GM21723 (cell line): Measurements from ENCODE around the gene KANSL1L.
"Not testable (repeated sequence)": the region's sequence is repeated elsewhere in the genome, so short reads cannot be mapped to it uniquely, and the experiment has no call there.

Source experiments
- ATAC-seq: cut with Tn5 transposase; IDR thresholded peaks from one replicate; pipeline ENCODE4 v1.9.1; 2021; ENCODE audit warnings: mild to moderate bottlenecking, moderate library complexity; ENCODE audit not compliant: unreplicated experiment

Gene KANSL1L

GRCh38 chr2:210179351-210179990 lies 8.3 kb upstream of the KANSL1L start:
- ATAC-seq = no peak

DNA sequence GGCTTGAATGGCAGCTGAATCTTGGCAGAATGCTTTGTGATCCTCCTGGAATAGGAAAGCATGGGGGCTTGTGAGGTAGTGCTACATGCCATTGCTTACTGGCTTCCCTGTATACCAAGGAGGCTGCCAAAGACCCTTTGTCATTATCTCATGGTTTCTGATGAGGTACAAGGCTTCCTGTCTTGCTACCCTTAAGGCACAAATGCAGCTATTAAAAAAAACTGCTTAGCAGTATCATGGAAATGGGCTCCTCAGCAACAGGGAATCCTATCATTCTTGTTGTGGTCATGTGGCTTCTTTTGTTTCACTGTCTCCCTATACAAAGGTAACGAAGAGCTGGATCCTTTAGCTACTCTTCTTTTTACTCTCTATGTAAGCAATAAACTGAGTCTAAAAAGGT lies 6.6 kb upstream of the KANSL1L start:
- ATAC-seq = no peak

- ATAC-seq = not testable (repeated sequence)
These were observed 5.9 kb upstream of the KANSL1L start for GRCh38 chr2:210177115-210177514.

DNA sequence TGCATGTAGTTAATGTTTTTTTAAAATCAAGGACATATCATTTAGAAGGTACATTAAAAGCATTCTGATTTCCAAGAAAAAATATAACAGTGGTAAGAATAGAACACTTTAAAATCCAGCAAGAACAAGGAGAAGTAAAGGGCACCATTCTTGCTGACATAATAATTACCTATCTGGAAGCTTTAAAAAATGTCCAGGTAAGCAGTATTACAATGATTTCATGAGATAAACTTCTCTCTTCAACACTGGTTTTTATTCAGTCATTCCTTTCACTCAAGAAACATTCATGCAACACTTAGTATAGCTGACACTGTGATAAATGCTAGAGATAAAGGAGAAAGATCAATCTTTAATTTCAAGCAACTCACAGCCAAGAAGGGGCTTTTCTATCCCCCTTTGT lies 2.9 kb upstream of the KANSL1L start:
- no peak for ATAC-seq

- ATAC-seq = no peak
These were observed 988 bp upstream of the KANSL1L start for GRCh38 chr2:210172219-210172575.

DNA sequence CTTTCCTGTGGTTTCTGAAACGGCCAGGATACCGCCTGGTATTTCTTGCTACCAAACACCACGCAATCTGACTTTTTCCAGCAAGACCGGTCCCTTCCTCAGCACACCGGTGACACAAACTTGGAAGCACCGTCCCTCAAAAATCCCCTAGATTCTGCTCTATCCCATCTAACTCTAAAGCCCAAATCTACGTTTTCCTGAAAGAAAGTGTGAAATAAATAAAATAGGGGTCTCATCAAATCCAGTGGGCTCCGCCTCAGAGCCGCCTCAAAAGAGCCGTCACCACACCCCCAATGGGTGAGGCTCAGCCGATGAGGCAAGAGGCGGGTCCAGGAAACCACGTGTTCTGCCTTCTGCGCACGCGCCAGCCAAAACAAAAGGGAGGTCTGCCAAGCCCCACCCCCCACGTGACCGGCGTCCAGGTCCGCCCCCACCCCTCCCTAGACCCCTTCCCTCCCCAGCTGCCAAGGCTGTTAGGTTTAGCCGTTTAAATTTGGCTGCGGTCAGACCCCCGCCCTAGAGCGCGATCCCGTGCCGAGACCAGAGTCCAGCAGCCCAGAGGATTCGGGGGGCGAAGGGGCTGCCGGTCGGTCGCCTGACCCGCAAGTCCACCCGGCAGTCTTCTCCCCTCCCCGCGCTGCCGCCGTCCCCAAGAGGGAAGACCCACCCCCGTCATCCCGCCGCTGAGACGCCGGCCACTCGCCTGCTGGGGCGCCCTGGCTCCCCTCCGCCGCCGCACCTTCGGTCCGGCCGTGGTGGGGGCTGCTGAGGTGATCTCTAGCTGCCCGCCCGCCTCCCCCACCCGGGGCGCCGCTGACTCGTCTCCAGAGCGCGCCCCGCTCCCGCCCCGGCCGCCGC lies 534 bp downstream of the KANSL1L start:
- peak; percentile 77 for ATAC-seq

DNA sequence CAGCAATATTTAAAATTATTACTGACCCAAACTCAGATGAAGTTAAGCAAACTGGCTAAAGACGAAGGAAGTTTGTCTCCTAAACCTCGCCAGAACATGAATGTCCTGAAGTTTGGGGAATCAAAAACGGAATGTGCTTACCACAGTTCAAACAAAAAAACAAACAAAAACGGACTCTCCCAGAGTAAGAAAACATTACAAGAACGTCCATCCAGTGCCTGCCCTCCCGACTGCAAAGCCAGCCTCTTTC lies 1.1 kb downstream of the KANSL1L start:
- no peak for ATAC-seq

DNA sequence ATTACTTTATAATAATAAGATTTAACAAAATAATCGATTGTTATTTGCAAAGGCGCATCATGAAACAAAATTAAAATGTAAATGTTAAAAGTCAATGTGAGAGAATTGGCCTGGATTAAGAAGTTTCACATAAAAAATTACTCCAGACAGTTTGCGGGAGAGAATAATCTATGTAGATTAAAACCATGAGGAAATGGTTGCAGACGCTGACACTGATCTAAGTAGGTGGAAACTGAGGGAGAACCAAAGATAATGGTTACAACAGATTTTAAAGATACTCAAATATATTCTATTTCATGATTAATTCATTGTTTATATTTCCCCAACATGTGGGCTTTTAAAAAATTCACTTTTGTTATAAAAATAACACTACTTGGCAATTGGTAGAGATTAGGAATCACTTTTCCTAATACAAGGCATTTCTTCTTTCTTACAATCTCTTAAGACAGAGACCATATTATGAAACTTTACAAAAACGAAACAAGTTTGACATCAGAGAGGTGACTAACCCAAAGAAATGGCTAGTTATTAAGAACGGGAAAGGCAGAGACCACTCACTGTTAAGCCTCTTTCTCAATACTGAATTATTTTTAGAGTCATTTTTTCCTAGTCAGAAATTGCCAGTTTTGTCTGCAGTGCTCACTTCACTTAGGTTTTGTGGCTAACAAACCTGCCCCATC lies 1.6 kb downstream of the KANSL1L start:
- peak; percentile 27 for ATAC-seq

GRCh38 chr2:210167227-210167626 lies 4.0 kb downstream of the KANSL1L start:
- no peak for ATAC-seq

- ATAC-seq = no peak
These were observed 8.6 kb downstream of the KANSL1L start for GRCh38 chr2:210162466-210163124.

- no peak for ATAC-seq
These were observed 12.2 kb downstream of the KANSL1L start for GRCh38 chr2:210159059-210159458.

DNA sequence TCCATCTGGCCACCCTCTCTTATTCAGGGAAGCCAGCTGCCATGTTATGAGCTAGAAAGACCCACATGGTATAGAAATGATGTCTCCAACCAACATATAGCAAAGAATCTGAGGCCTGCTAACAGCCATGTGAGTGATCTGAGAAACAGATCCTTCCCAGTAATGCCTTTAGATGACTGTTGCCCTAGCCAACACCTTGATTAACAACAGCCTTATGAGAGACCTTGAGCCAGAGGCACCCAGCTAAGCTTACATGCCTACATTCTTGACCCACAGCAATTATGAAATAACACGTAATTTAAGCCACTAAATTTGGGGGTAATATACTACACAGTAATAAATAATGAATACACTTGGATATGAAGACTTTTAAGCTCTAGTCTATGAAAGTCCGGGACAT lies 13.0 kb downstream of the KANSL1L start:
- ATAC-seq = no peak

- no peak for ATAC-seq
These were observed 13.7 kb downstream of the KANSL1L start for GRCh38 chr2:210157526-210157925.

GRCh38 chr2:210147614-210148013 lies 23.6 kb downstream of the KANSL1L start:
- ATAC-seq = no peak

- no peak for ATAC-seq
These were observed 39.0 kb downstream of the KANSL1L start for GRCh38 chr2:210132239-210132638.

DNA sequence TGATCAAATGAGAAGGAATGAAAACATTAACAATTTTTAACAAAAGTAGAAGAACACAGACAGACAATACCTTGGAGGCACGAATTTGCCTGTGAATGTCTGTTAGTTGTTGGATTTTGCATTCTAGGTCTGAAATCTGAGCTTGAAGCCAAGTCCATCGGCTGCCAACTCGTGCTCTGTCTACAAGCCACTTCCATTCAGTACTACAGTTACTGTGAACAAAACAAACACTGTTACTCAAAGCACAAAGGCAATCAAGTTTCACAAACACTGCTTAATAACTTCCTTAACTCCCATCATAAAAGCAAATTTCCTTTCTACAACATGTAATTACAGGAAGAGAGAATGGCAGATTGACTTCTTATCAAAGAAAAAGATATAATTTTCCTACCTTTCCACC lies 42.2 kb downstream of the KANSL1L start:
- no peak for ATAC-seq

- ATAC-seq = no peak
These were observed 57.5 kb downstream of the KANSL1L start for GRCh38 chr2:210113614-210114235.

- no peak for ATAC-seq
These were observed 58.3 kb downstream of the KANSL1L start for GRCh38 chr2:210112871-210113270.

DNA sequence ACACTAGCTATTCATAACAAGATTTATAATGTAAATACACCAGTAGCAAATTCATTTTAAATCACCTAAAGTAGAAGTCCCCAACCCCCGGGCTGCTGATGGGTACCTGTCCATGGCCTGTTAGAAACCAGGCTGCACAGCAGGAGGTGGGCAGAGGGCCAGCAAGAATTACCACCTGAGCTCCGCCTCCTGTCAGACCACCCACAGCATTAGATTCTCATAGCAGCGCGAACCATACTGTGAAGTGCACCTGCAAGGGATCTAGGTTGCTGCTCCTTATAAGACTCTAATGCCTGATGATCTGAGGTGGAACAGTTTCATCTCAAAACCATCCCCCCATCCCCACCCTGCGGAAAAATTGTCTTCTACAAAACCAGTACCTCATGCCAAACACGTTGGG lies 71.3 kb downstream of the KANSL1L start:
- ATAC-seq = no peak

GRCh38 chr2:210094787-210095186 lies 76.4 kb downstream of the KANSL1L start:
- ATAC-seq = no peak

- ATAC-seq = no peak
These were observed 78.4 kb downstream of the KANSL1L start for GRCh38 chr2:210092791-210093190.
